Measurements from ENCODE around the gene RNU6-9. TPM values are rescaled to one million over a fixed set of nuclear protein-coding genes. Genes with fewer than 3 reads are reported as not detected.

RNU6-9 gene
- total RNA-seq, 1 experiment from 2014 or later = not detected

DNA sequence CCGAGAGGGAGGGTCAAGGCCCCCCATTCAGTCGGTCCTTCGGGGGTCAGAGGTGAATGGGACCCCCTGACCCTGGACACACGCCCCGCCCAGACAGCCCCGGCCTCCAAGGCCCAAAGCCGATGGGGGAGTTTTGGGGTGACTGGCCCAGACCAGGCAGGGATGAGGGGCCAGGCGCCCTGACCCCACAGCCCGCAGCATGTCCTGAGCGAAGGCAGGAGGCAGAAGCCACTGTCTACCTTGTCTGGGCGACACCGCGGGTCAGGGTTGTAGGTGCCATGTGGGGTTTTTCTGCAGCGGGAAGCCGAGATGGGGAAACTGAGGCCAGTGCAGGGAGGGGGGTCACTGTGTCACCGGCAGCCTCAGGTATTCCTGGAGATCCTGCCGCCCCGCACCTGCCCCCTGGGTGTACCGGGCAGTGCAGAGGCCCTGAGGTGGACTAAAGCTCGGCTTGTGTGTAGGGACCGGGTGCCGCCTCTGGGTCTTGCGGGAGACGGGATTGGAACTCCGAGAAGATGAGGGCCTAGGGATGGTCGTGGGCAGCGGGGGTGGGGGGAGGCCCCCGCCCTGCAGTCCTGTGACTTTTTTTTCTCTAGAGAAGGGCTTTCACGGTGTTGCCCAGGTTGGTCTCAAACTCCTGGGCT, 41.0 kb downstream of the RNU6-9 start:
- DNase-seq (ENCODE audit: low read depth) = no peak

DNA sequence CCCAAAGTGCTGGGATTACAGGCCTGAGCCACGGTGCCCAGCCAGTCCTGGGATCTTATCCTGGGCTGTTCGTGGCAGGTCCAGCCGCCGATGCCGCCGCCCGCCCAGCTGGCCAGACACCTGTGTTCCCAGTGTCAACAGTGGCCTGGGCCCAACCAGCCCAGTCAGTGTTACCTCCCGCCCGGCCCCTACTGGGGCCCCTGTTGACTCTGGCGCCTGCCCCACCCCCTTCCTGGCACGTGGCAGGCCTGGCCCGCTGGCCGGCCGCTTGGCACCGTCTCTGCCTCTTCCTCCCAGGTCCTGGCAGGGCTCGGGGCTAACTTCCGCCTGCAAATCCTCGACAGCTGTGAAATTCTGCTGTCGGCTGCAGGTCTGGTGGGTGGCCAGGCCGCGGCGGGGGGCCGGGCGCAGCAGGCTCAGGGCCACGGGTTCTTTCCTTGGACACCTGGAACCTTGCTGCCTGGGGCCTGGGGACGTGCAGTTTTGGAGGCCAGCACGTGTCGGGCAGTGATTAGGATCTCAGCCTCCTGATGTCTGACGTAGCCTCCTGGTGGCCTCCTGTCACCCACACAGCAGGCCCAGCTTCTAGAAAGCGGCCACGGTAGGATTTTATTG, 41.7 kb downstream of the RNU6-9 start:
- peak; percentile 45 for DNase-seq (ENCODE audit: low read depth)

DNA sequence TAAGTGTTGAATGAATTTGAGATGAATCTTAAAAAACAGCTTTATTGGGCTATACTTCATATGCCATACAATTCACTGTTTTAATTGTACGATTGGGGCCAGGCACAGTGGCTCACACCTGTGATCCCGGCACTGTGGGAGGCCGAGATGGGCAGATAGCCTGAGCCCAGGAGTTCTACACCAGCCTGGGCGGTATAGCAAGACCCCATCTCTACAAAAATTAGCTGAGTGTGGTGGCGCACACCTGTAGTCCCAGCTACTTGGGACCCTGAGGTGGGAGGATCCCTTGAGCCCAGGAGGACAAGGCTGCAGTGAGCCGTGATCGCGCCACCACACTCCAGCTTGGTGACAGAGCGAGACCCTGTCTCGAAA, 42.9 kb downstream of the RNU6-9 start:
- no peak for DNase-seq (ENCODE audit: low read depth)

DNA sequence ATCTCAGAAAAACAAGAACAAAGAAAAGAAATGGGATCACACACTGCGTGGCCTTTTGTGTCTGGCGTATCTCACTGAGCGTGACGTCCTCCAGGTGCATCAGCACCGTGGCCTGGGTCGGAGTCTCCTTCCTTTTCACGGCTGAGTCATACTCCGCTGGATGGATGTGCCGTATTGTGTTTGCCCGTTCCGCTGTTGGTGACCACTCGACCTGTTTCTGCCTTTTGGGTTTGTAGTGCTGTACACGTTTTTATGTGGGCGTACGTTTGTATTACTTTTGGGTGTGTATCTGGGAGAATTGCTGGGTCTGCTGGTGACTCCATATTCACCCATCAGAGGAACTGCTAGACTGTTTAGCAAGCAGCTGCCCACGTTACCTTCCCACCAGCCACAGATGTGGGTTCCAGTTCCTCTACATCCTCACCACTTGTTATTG, 44.0 kb downstream of the RNU6-9 start:
- no peak for DNase-seq (ENCODE audit: low read depth)

DNA sequence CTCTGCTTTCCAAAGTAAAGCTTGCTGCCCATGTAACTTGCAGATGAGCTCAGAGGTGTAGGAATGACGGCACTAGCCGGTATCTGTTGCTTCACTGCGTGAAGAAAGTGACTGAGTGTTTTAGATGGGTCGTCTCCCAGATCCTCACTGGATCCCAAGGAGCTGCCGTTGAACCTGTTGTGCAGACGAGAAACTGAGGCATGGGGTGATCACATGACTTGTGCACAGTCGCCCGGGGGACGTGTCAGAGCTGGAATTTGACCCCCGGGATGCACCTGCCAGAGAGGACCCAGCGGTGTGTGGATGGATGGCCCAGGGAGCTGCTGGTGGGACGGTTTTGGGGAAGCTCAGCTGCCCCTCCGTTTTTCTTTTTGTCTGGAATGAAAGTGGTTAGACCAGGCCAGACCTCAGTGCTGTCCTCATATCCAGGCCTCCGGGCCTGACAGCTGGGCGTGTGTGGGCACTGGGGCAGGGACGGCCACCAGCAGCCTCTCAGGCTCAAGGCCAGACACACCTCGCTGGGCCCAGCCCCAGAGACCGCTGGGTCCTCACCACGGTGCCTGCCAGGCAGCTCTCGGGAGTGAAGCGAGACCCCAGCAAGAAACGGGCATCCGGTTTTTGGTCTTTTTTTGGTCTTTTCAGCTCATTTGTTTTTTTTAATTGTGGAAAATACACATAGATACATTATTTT, 45.1 kb downstream of the RNU6-9 start:
- DNase-seq (ENCODE audit: low read depth) = no peak

DNA sequence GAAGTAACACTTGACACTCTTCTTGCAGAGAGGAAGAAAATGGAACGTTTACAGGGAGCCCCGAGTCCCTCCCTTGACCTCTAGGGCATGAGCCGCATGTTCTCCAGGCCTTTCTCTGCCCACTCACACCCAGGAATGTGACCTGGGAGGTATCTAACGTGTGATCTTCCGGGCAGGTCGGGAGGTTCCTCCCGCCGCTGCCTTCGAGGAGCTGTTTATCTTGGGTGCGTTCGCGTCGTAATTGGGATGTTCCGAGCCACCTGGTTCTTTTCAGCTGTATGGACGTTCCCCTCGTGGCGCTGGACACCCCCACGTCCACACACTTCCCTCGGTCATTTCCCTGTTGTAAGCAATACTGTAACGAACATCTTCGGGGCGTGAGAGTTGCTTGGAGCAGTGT, 46.2 kb downstream of the RNU6-9 start:
- DNase-seq (ENCODE audit: low read depth) = no peak

DNA sequence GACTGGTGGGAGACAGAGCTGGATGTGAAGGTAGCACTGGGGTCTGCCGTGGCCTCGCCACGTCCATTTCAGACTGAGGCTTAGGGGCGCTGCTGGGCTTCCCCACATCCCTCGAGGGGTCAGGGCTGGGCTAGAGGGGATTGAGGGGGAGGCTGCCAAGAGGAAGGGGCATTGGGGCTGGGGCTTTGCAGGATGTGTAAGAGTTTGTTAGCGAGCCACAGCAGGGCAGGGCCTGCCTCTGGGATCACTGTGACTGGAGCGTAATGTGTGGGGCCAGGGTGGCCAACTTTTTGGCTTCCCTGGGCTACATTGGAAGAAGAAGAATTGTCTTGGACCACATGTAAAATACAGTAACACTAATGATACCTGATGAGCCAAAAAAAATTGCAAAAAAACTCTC, 46.6 kb downstream of the RNU6-9 start:
- DNase-seq (ENCODE audit: low read depth) = no peak

DNA sequence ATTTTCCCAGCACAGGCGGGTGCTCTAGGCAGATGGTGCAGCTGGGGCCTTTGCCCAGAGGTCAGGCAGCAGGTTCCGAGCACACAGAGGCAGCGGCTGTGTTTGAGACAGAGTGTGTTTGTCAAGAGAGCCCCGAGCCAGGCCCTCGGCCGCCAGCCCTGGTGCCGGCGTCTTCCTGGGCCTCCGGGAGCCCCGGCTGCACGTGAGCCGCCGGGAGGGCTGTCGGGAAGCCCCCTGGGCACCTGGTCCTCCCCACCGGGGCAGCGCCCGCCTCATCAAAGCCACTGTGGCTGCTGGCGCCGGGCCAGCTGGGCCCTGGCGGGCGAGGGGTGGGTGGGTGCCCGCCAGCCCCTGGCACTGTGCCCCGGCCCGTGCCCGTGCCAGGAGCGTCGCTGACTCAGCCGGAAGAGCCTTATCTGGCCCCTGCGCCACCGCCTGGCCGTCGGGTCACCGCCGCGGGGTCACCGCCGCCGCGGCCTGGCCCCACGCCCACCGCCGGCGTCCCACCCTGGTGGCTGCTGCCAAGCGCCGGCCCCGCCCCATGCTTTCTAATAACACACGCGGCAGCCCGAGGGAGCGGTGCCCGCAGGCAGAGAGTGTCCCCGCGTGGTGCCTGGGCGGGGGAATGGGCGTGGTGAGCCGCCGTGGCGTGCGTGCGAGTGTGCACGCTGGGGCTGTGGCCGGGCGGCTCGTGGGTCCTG, 47.5 kb downstream of the RNU6-9 start:
- peak; percentile 86 for DNase-seq (ENCODE audit: low read depth)

DNA sequence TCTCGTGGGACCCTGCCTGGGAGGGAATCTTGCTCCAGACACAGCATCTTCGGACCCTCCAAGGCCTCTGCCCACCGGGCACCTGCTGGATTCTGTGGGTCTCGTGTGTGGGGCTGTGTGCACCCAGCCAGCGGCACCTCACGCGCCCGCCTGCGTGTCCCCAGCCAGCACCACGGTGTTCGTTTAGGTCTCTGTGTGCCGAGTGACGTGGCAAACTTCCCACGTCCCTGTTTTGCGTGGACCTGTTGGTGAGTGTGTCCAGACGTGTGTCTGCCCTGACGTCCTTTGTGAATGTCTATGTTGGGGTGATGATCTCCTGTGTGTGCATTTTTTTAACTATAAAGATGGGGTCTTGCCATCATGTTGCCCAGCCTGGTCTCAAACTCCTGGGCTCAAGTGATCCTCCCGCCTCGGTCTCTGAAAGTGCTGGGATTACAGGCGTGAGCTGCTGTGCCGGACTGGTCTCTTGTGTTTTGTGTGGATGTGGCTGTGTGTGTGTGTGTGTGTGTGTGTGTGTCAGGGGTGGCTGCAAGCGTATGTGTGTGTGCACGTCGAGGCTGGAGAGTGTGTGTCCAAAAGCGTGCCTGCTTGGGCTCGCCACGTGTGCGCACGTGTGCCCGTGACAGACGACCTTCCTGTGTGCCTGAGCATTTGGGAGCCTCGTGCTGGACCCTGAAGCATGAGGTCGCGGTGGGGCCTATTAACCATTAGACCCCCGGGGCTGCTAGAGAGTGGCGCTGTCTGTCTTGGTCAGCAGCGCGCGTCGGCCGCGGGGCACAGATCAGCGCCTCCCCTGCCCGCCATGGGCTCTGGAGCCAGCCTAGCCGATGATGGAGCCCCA, 48.2 kb downstream of the RNU6-9 start:
- DNase-seq (ENCODE audit: low read depth) = no peak

DNA sequence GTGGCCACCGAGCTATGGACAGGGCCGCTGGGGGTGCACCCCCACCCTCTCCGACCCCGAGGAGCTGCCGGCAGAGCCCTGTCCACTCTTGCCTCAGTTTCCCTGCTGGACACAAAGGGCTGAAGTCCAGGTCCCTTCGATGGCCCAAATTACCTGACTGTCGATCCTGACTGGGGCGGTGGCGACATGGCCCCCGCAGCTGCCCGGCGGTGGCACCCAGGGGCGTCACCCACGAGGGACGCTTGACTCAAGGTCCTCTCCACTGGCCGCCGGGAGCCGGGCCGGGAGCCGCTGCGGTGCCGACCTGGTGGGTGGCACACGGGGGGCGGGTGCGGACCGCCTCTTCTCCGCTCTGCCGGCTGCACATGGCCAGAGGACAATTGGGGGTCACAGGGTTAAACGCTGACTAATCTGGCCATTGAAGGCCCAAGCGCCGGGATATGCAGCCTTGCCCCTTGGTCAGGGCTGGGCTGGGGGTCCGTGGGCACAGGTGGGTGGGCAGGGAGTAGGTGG, 48.9 kb downstream of the RNU6-9 start:
- DNase-seq (ENCODE audit: low read depth) = no peak

Other genes starting within 250 kb of the RNU6-9 start
- gene RNF126, start 230.3 kb upstream of the RNU6-9 start, total RNA-seq (2014; rRNA removed; shearing (Covaris generic)) = 33.6 and 53.8 TPM in 2 replicates
- 29.7 and 59.0 TPM in 2 replicates for gene FSTL3, start 217.1 kb upstream of the RNU6-9 start, total RNA-seq (2014; rRNA removed; shearing (Covaris generic))
- not detected in 2 replicates for gene PRSS57, start 198.0 kb upstream of the RNU6-9 start, total RNA-seq (2014; rRNA removed; shearing (Covaris generic))
- 0.07 and 1.4 TPM in 2 replicates for gene PALM, start 184.5 kb upstream of the RNU6-9 start, total RNA-seq (2014; rRNA removed; shearing (Covaris generic))
- 0.37 and 0.79 TPM in 2 replicates for gene MISP, start 142.4 kb upstream of the RNU6-9 start, total RNA-seq (2014; rRNA removed; shearing (Covaris generic))
- 184 and 196 TPM in 2 replicates for gene PTBP1, start 96.0 kb upstream of the RNU6-9 start, total RNA-seq (2014; rRNA removed; shearing (Covaris generic))
- 2.3 and 3.8 TPM in 2 replicates for gene PLPPR3, start 71.5 kb upstream of the RNU6-9 start, total RNA-seq (2014; rRNA removed; shearing (Covaris generic))
- gene AZU1, start 65.6 kb upstream of the RNU6-9 start, total RNA-seq (2014; rRNA removed; shearing (Covaris generic)) = not detected in 2 replicates
- gene PRTN3, start 52.5 kb upstream of the RNU6-9 start, total RNA-seq (2014; rRNA removed; shearing (Covaris generic)) = not detected in 2 replicates
- gene ELANE, start 41.2 kb upstream of the RNU6-9 start, total RNA-seq (2014; rRNA removed; shearing (Covaris generic)) = not detected in 2 replicates
- 0.52 and 0.89 TPM in 2 replicates for gene CFD, start 33.8 kb upstream of the RNU6-9 start, total RNA-seq (2014; rRNA removed; shearing (Covaris generic))
- gene MED16, start 297 bp upstream of the RNU6-9 start, total RNA-seq (2014; rRNA removed; shearing (Covaris generic)) = 22.7 and 32.8 TPM in 2 replicates
- 30.4 and 37.0 TPM in 2 replicates for gene R3HDM4, start 19.7 kb downstream of the RNU6-9 start, total RNA-seq (2014; rRNA removed; shearing (Covaris generic))
- not detected in 2 replicates for gene KISS1R, start 23.8 kb downstream of the RNU6-9 start, total RNA-seq (2014; rRNA removed; shearing (Covaris generic))
- gene ARID3A, start 32.6 kb downstream of the RNU6-9 start, total RNA-seq (2014; rRNA removed; shearing (Covaris generic)) = 0.71 and 3.7 TPM in 2 replicates
- 48.9 and 70.4 TPM in 2 replicates for gene WDR18, start 90.9 kb downstream of the RNU6-9 start, total RNA-seq (2014; rRNA removed; shearing (Covaris generic))
- gene GRIN3B, start 106.9 kb downstream of the RNU6-9 start, total RNA-seq (2014; rRNA removed; shearing (Covaris generic)) = not detected in 2 replicates
- gene TMEM259, start 127.6 kb downstream of the RNU6-9 start, total RNA-seq (2014; rRNA removed; shearing (Covaris generic)) = 99.9 and 126 TPM in 2 replicates
- gene RNU6-2, start 128.0 kb downstream of the RNU6-9 start, total RNA-seq (2014; rRNA removed; shearing (Covaris generic)) = not detected in 2 replicates
- 259 and 333 TPM in 2 replicates for gene CNN2, start 133.1 kb downstream of the RNU6-9 start, total RNA-seq (2014; rRNA removed; shearing (Covaris generic))
- 9.3 and 13.5 TPM in 2 replicates for gene ABCA7, start 146.6 kb downstream of the RNU6-9 start, total RNA-seq (2014; rRNA removed; shearing (Covaris generic))
- 12.7 and 40.8 TPM in 2 replicates for gene ARHGAP45, start 173.7 kb downstream of the RNU6-9 start, total RNA-seq (2014; rRNA removed; shearing (Covaris generic))
- 145 and 164 TPM in 2 replicates for gene POLR2E, start 201.9 kb downstream of the RNU6-9 start, total RNA-seq (2014; rRNA removed; shearing (Covaris generic))
- gene GPX4, start 210.5 kb downstream of the RNU6-9 start, total RNA-seq (2014; rRNA removed; shearing (Covaris generic)) = 684 and 697 TPM in 2 replicates

All from M059J (cell line).